HepG2 (cell line): ENCODE data around the gene FAM83C. TPM values are rescaled to one million over a fixed set of nuclear protein-coding genes. Genes with fewer than 3 reads are reported as not detected.

ENCODE experiments used
- ATF3 ChIP-seq: sonication (generic); formaldehyde crosslinking; IDR thresholded peaks from 2 replicates; pipeline ENCODE4 v1.4.0; 2020; ENCODE audit warnings: missing genetic modification reagents
- CAMTA2 ChIP-seq: sonication (generic); formaldehyde crosslinking; IDR thresholded peaks from 2 replicates; pipeline ENCODE4 v1.4.0; 2020; ENCODE audit warnings: mild to moderate bottlenecking, missing genetic modification reagents, borderline replicate concordance
- CCAR2 ChIP-seq: fragments of 200-400 bp; formaldehyde crosslinking; optimal IDR thresholded peaks from 2 replicates; pipeline ENCODE3; 2018; ENCODE audit warnings: low read depth, mild to moderate bottlenecking, low read length, moderate library complexity
- CCDC6 ChIP-seq: sonication (generic); formaldehyde crosslinking; IDR thresholded peaks from 2 replicates; pipeline ENCODE4 v1.8.1; 2022; ENCODE audit warnings: mild to moderate bottlenecking, missing genetic modification reagents, moderate library complexity
- CREM ChIP-seq, 2 experiments: sonication (generic) in 1 of 2; formaldehyde crosslinking in 1 of 2; IDR thresholded peaks; 2 replicates each; pipeline versions ENCODE4 v1.4.0 to v1.6.1; 2016 to 2020; ENCODE audit warnings: antibody characterized with exemption in 1 of 2, mild to moderate bottlenecking in 1 of 2, missing genetic modification reagents in 1 of 2
- ERF ChIP-seq: IDR thresholded peaks from 2 replicates; pipeline ENCODE4 v1.6.1; 2018; ENCODE audit warnings: missing biosample characterization, missing genetic modification reagents
- KDM3A ChIP-seq: IDR thresholded peaks from 2 replicates; pipeline ENCODE4 v1.6.1; 2018; ENCODE audit warnings: low read depth, missing compliant biosample characterization
- MTF1 ChIP-seq: sonication (generic); formaldehyde crosslinking; IDR thresholded peaks from 2 replicates; pipeline ENCODE4 v1.5.0; 2020; ENCODE audit warnings: missing genetic modification reagents
- MXD4 ChIP-seq: IDR thresholded peaks from 2 replicates; pipeline ENCODE4 v1.6.1; 2016; ENCODE audit warnings: mild to moderate bottlenecking, missing biosample characterization, missing genetic modification reagents
- NBN ChIP-seq: fragments of 450-650 bp; conservative IDR thresholded peaks from 2 replicates; pipeline ENCODE4 v1.6.1; 2017
- NFYB ChIP-seq: sonication (generic); formaldehyde crosslinking; IDR thresholded peaks from 2 replicates; pipeline ENCODE4 v1.4.0; 2020; ENCODE audit warnings: missing genetic modification reagents
- RXRA ChIP-seq: sonication (generic); formaldehyde crosslinking; IDR thresholded peaks from 2 replicates; pipeline ENCODE4 v1.5.1; 2020; ENCODE audit warnings: missing genetic modification reagents
- SOX6 ChIP-seq, 2 experiments: fragments of 450-650 bp in 1 of 2; sonication (generic) in 1 of 2; formaldehyde crosslinking in 1 of 2; IDR thresholded peaks; 2 replicates each; pipeline versions ENCODE4 v1.4.0 to v1.6.1; 2017 to 2020; ENCODE audit warnings: antibody characterized with exemption in 1 of 2, mild to moderate bottlenecking in 1 of 2, missing genetic modification reagents in 1 of 2
- TFDP1 ChIP-seq: IDR thresholded peaks from 2 replicates; pipeline ENCODE4 v1.6.1; 2016; ENCODE audit warnings: missing compliant biosample characterization, missing genetic modification reagents, borderline replicate concordance
- ZFP90 ChIP-seq: sonication (generic); formaldehyde crosslinking; IDR thresholded peaks from 2 replicates; pipeline ENCODE4 v1.8.0; 2022; ENCODE audit warnings: missing genetic modification reagents, mild to moderate bottlenecking, inconsistent platforms, borderline replicate concordance
- ZGPAT ChIP-seq: IDR thresholded peaks from 2 replicates; pipeline ENCODE4 v1.6.1; 2016; ENCODE audit warnings: mild to moderate bottlenecking
- ZMAT3 ChIP-seq: sonication (generic); formaldehyde crosslinking; conservative IDR thresholded peaks from 2 replicates; pipeline ENCODE4 v1.7.0; 2021; ENCODE audit warnings: missing genetic modification reagents
- ZNF136 ChIP-seq: sonication (generic); formaldehyde crosslinking; IDR thresholded peaks from 2 replicates; pipeline ENCODE4 v1.8.1; 2022; ENCODE audit warnings: low read depth, mild to moderate bottlenecking, moderate library complexity, missing genetic modification reagents
- ZNF230 ChIP-seq: sonication (generic); formaldehyde crosslinking; IDR thresholded peaks from 2 replicates; pipeline ENCODE4 v1.4.0; 2020; ENCODE audit warnings: mild to moderate bottlenecking, missing genetic modification reagents
- ZNF235 ChIP-seq: sonication (generic); formaldehyde crosslinking; IDR thresholded peaks from 2 replicates; pipeline ENCODE4 v1.8.1; 2023; ENCODE audit warnings: mild to moderate bottlenecking, missing genetic modification reagents, borderline replicate concordance
- ZNF280D ChIP-seq: sonication (generic); formaldehyde crosslinking; IDR thresholded peaks from 2 replicates; pipeline ENCODE4 v1.5.1; 2020; ENCODE audit warnings: mild to moderate bottlenecking, missing genetic modification reagents
- ZNF563 ChIP-seq: sonication (generic); formaldehyde crosslinking; IDR thresholded peaks from 2 replicates; pipeline ENCODE4 v1.8.0; 2022; ENCODE audit warnings: mild to moderate bottlenecking, moderate library complexity, missing genetic modification reagents
- ZNF605 ChIP-seq: sonication (generic); formaldehyde crosslinking; IDR thresholded peaks from 2 replicates; pipeline ENCODE4 v1.8.0; 2022; ENCODE audit warnings: mild to moderate bottlenecking, missing genetic modification reagents
- ZSCAN25 ChIP-seq: sonication (generic); formaldehyde crosslinking; IDR thresholded peaks from 2 replicates; pipeline ENCODE4 v1.8.0; 2022; ENCODE audit warnings: mild to moderate bottlenecking, missing genetic modification reagents
- polyA plus RNA-seq, 8 experiments: library from polyadenylated mRNA; depleted of rRNA in 3 of 8; stranded (reverse) in 7 of 8; unstranded in 1 of 8; fragments of >200 nt; fragmentation: Illumina TruSeq in 4 of 8; extraction: Trizol in 4 of 8; gene quantifications; 2 replicates each; pipeline versions ENCODE4 v1.2.1 to v1.2.3, GENCODE V29; 2011 to 2016; ENCODE audit warnings: low read depth in 4 of 8, missing spikeins in 1 of 8, mixed read lengths in 1 of 8; ENCODE audit not compliant: insufficient read depth in 1 of 8
- total RNA-seq, 5 experiments: library from RNA; depleted of rRNA; stranded (reverse); fragments of >200 nt; fragmentation: Illumina TruSeq; extraction: Trizol; gene quantifications; 2 replicates each; pipeline ENCODE4 v1.2.3, GENCODE V29; 2016; ENCODE audit warnings: low read depth in 1 of 5

Gene FAM83C
- total and polyA plus RNA-seq, 2 of the 13 experiments (the other 11 are each of a cell fraction or from before 2014, with no cell fraction given) = 0.04 TPM; not detected in 1

GRCh38 chr20:35269055-35269781 lies 23.0 kb downstream of the FAM83C start (continued):
- TF ChIP-seq ATF3 (CRISPR knock-in tag) (peak; percentile 16; the same call in 1 of the 2 replicates), ERF (CRISPR knock-in tag) (peak; percentile 87; the same call in 1 of the 2 replicates), ZMAT3 (CRISPR knock-in tag) (0 out of 2 replicates have a peak, but pooled peaks have one; percentile 49), ZGPAT (peak; percentile 54; the same call in 1 of the 2 replicates), ZNF136 (CRISPR knock-in tag) (0 out of 2 replicates have a peak, but pooled peaks have one; percentile 97), ZNF235 (CRISPR knock-in tag) (peak; percentile 80; the same call in 1 of the 2 replicates), ZFP90 (CRISPR knock-in tag) (0 out of 2 replicates have a peak, but pooled peaks have one; percentile 56), KDM3A (CRISPR knock-in tag) (peak; percentile 63; the same call in 1 of the 2 replicates), NBN (no peak), ZNF563 (CRISPR knock-in tag) (no peak), ZNF605 (CRISPR knock-in tag) (peak; percentile 74), MXD4 (CRISPR knock-in tag) (peak; percentile 68), NFYB (CRISPR knock-in tag) (no peak), CCAR2 (peak; percentile 57), ZNF230 (peak; percentile 72; the same call in 1 of the 2 replicates), CCDC6 (CRISPR knock-in tag) (peak; percentile 75; the same call in 1 of the 2 replicates), CAMTA2 (CRISPR knock-in tag) (0 out of 2 replicates have a peak, but pooled peaks have one; percentile 93), ZSCAN25 (CRISPR knock-in tag) (peak; percentile 60; the same call in 1 of the 2 replicates), RXRA (CRISPR knock-in tag) (peak; percentile 83), ZNF280D (no peak), CREM (IDR thresholded peaks at IDR 0.05) (no peak), CREM (CRISPR knock-in tag; IDR thresholded peaks at IDR 0.05) (no peak), SOX6 (IDR thresholded peaks at IDR 0.05) (no peak), SOX6 (CRISPR knock-in tag; IDR thresholded peaks at IDR 0.05) (peak; percentile 71), TFDP1 (CRISPR knock-in tag) (no peak), MTF1 (CRISPR knock-in tag) (no peak)
